SK-N-SH (cell line): ENCODE measurements around the gene LDLRAP1. TPM values are rescaled to one million over a fixed set of nuclear protein-coding genes. Genes with fewer than 3 reads are reported as not detected.

ENCODE experiments used
- CTCF ChIA-PET: fragments of 300-600, 350-600 bp; formaldehyde crosslinking; extraction: SDS; loops from one replicate; lab custom pipeline; 2021; lab: Yijun Ruan, JAX
- POLR2A ChIA-PET: fragments of 350-600 bp; sonication (Branson Sonifier 250); formaldehyde crosslinking; extraction: SDS; loops from one replicate; lab custom pipeline; 2020; ENCODE audit warnings: antibody characterized with exemption, inconsistent platforms; lab: Yijun Ruan, JAX
- DNase-seq: peaks from one replicate; pipeline ENCODE4 v3.0.0; 2012
- H2AFZ ChIP-seq: fragments of 200-600 bp; sonication (generic); 2 replicates; pipeline ENCODE4 v1.8.1; 2016; ENCODE audit warnings: antibody characterized with exemption, mild to moderate bottlenecking, low read depth
- H3F3A ChIP-seq: fragments of 200-600 bp; sonication (generic); replicated peaks from 2 replicates; pipeline ENCODE3; 2016; ENCODE audit warnings: antibody characterized with exemption, mild to moderate bottlenecking; ENCODE audit not compliant: insufficient read depth
- H3K27ac ChIP-seq, 2 experiments: fragments of 200-500 bp in 1 of 2; fragments of 200-600 bp in 1 of 2; sonication (Bioruptor generic) in 1 of 2; sonication (generic), shearing (Covaris generic) in 1 of 2; 2 replicates each; pipeline versions ENCODE4 v1.5.1 to v1.6.1; 2014 to 2016; ENCODE audit warnings: low read depth in 2 of 2, inconsistent platforms in 1 of 2, low read length in 1 of 2, mild to moderate bottlenecking in 1 of 2, mixed read lengths in 1 of 2
- H3K27me3 ChIP-seq: fragments of 200-600 bp; sonication (generic), shearing (Covaris generic); 2 replicates; pipeline ENCODE4 v1.6.1; 2016; ENCODE audit warnings: mixed run types; ENCODE audit not compliant: insufficient read depth
- H3K36me3 ChIP-seq, 2 experiments: fragments of 200-500 bp in 1 of 2; fragments of 200-600 bp in 1 of 2; sonication (Bioruptor generic) in 1 of 2; sonication (generic) in 1 of 2; replicated peaks in 1 of 2; 2 replicates each; pipeline versions ENCODE3 to v1.5.1; 2014 to 2016; ENCODE audit warnings: low read length in 1 of 2, mild to moderate bottlenecking in 1 of 2; ENCODE audit not compliant: insufficient read depth in 2 of 2, control insufficient read depth in 1 of 2
- H3K4me1 ChIP-seq, 2 experiments: fragments of 200-500 bp in 1 of 2; fragments of 200-600 bp in 1 of 2; sonication (Bioruptor generic) in 1 of 2; sonication (generic), shearing (Covaris generic) in 1 of 2; 2 replicates each; pipeline versions ENCODE4 v1.5.1 to v1.6.1; 2014 to 2016; ENCODE audit warnings: low read depth in 1 of 2, low read length in 1 of 2, mixed run types in 1 of 2; ENCODE audit not compliant: insufficient read depth in 2 of 2, control insufficient read depth in 1 of 2
- H3K4me2 ChIP-seq: fragments of 200-600 bp; sonication (generic), shearing (Covaris generic); 2 replicates; pipeline ENCODE4 v1.6.1; 2017; ENCODE audit warnings: mixed run types
- H3K4me3 ChIP-seq, 2 experiments: fragments of 200-500 bp in 1 of 2; fragments of 200-600 bp in 1 of 2; sonication (Bioruptor generic) in 1 of 2; sonication (generic), shearing (Covaris generic) in 1 of 2; 2 replicates each; pipeline versions ENCODE4 v1.5.1 to v1.8.1; 2014 to 2016; ENCODE audit warnings: low read depth in 2 of 2, inconsistent platforms in 1 of 2, low read length in 1 of 2, mild to moderate bottlenecking in 1 of 2, mixed read lengths in 1 of 2, moderate library complexity in 1 of 2
- H3K79me2 ChIP-seq: fragments of 200-600 bp; sonication (generic); 2 replicates; pipeline ENCODE4 v1.8.1; 2017; ENCODE audit warnings: mild to moderate bottlenecking; ENCODE audit not compliant: insufficient read depth
- H3K9ac ChIP-seq: fragments of 200-600 bp; sonication (generic); 2 replicates; pipeline ENCODE4 v1.6.1; 2017; ENCODE audit warnings: mixed run types
- H3K9me2 ChIP-seq: fragments of 200-600 bp; sonication (generic); 2 replicates; pipeline ENCODE4 v1.6.1; 2017; ENCODE audit warnings: mixed run types
- H3K9me3 ChIP-seq: fragments of 200-600 bp; sonication (generic); 2 replicates; pipeline ENCODE4 v1.6.1; 2017; ENCODE audit warnings: mixed run types, mild to moderate bottlenecking, moderate library complexity
- H4K20me1 ChIP-seq: fragments of 200-600 bp; sonication (generic); 2 replicates; pipeline ENCODE4 v1.6.1; 2017; ENCODE audit warnings: mild to moderate bottlenecking, mixed run types; ENCODE audit not compliant: insufficient read depth
- GABPA ChIP-seq: IDR thresholded peaks from 2 replicates; pipeline ENCODE4 v1.4.0; 2012; ENCODE audit warnings: low read depth, mild to moderate bottlenecking
- NRF1 ChIP-seq: IDR thresholded peaks from 2 replicates; pipeline ENCODE4 v1.6.1; 2012; ENCODE audit warnings: low read depth, mild to moderate bottlenecking, low read length
- REST ChIP-seq: IDR thresholded peaks from 2 replicates; pipeline ENCODE4 v1.6.1; 2012; ENCODE audit warnings: mild to moderate bottlenecking, low read depth, low read length, moderate library complexity
- SIN3A ChIP-seq: IDR thresholded peaks from 2 replicates; pipeline ENCODE4 v1.6.1; 2012; ENCODE audit warnings: low read depth, mild to moderate bottlenecking, low read length, moderate library complexity, borderline replicate concordance
- TCF12 ChIP-seq: IDR thresholded peaks from 2 replicates; pipeline ENCODE4 v1.4.0; 2012
- YY1 ChIP-seq: IDR thresholded peaks from 2 replicates; pipeline ENCODE4 v1.4.0; 2012; ENCODE audit warnings: low read depth, mild to moderate bottlenecking
- ZBTB33 ChIP-seq: IDR thresholded peaks from 2 replicates; pipeline ENCODE4 v1.4.0; 2012; ENCODE audit warnings: low read depth, borderline replicate concordance
- WGBS: methylation state at CpG from one replicate; pipeline ENCODE4 v1.1.6; 2017; ENCODE audit warnings: low lambda C conversion rate; 5-methylcytosine and 5-hydroxymethylcytosine counted together
- polyA plus RNA-seq, 3 experiments: library from polyadenylated mRNA; depleted of rRNA; stranded (reverse); fragments of >200 nt; gene quantifications; 2 replicates each; pipeline ENCODE4 v1.2.3, GENCODE V29; 2012
- TF ChIP-seq, protein P1 (sequence below): fragments of 150-350 bp; IDR thresholded peaks from 2 replicates; pipeline ENCODE4 v1.6.1; 2016; ENCODE audit warnings: mild to moderate bottlenecking, low read depth, low read length
- TF ChIP-seq, protein P2 (sequence below): IDR thresholded peaks from 2 replicates; pipeline ENCODE4; 2012

The LDLRAP1 gene
- polyA plus RNA-seq, 1 of the 3 experiments (the other 2 are of a cell fraction): 19.1 TPM

- H4K20me1 ChIP-seq: no peaks in the 10 kb centered on the region
- H2AFZ ChIP-seq: peak overlapping the region; percentile 94
- no peaks in the 10 kb centered on the region for H3K36me3 ChIP-seq
- TF ChIP-seq TCF12 (no peak), YY1 (no peak), GABPA (no peak), NRF1 (no peak), ZBTB33 (no peak), REST (no peak), SIN3A (no peak)
- TF ChIP-seq, protein P1, sequence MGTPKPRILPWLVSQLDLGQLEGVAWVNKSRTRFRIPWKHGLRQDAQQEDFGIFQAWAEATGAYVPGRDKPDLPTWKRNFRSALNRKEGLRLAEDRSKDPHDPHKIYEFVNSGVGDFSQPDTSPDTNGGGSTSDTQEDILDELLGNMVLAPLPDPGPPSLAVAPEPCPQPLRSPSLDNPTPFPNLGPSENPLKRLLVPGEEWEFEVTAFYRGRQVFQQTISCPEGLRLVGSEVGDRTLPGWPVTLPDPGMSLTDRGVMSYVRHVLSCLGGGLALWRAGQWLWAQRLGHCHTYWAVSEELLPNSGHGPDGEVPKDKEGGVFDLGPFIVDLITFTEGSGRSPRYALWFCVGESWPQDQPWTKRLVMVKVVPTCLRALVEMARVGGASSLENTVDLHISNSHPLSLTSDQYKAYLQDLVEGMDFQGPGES: no peak
- TF ChIP-seq, protein P2, sequence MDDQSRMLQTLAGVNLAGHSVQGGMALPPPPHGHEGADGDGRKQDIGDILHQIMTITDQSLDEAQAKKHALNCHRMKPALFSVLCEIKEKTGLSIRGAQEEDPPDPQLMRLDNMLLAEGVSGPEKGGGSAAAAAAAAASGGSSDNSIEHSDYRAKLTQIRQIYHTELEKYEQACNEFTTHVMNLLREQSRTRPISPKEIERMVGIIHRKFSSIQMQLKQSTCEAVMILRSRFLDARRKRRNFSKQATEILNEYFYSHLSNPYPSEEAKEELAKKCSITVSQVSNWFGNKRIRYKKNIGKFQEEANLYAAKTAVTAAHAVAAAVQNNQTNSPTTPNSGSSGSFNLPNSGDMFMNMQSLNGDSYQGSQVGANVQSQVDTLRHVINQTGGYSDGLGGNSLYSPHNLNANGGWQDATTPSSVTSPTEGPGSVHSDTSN: no peak
- H3K4me3 ChIP-seq: peak overlapping the region; percentile 70 to 73
- peaks cover 5% of the 10 kb centered on the region for H3F3A ChIP-seq
- H3K79me2 ChIP-seq: no peaks in the 10 kb centered on the region
- H3K27ac ChIP-seq: peak overlapping the region in 1 of 2 experiments; percentile 81; a peak in 2 of 4 replicates
- no peak for DNase-seq
- peaks cover 41% of the 10 kb centered on the region for H3K27me3 ChIP-seq
- ChIA-PET CTCF (interaction anchor here (0.6 to 4.6 kb wide), 5 partner anchors 128 to 183 kb away, joined by 3 to 26 read pairs (median 3); partner anchors contain the start of gene SELENON), POLR2A (interaction anchor here (0.7 to 0.9 kb wide), 2 partner anchors 95 to 204 kb away, joined by 3 read pairs; partner anchors contain the start of gene MTFR1L)
- H3K4me2 ChIP-seq: peak overlapping the region; percentile 88
- 39% methylated on average over 5 of the region's 12 CpGs for WGBS
- peaks cover 0 to 40% of the 10 kb centered on the region in 2 experiments; a peak in 2 of 4 replicates for H3K4me1 ChIP-seq
- H3K9me2 ChIP-seq: no peaks in the 10 kb centered on the region
- H3K9ac ChIP-seq: peak overlapping the region; percentile 40; the same call in 1 of the 2 replicates
- no peaks in the 10 kb centered on the region for H3K9me3 ChIP-seq
These were observed 72.2 kb downstream of the LDLRAP1 start for GRCh38 chr1:25615563-25616094.
